MCF 10A (cell line): ENCODE results near the gene MAP7. TPM values are rescaled to one million over a fixed set of nuclear protein-coding genes. Genes with fewer than 3 reads are reported as not detected.

Experiments
- BruUV-seq: library from RNA; stranded (reverse); fragments of 400-500 nt; replicated peaks from 2 replicates; lab custom pipeline; 2021; lab: Mats Ljungman, UMichigan
- CTCF ChIA-PET: fragments of 300-600 bp; sonication (Branson Sonifier 250); formaldehyde crosslinking; extraction: SDS; loops from one replicate; lab custom pipeline; 2021; ENCODE audit warnings: antibody characterized with exemption, inconsistent platforms; lab: Yijun Ruan, JAX
- POLR2A ChIA-PET: fragments of 300-600, 350-650 bp; sonication (Branson Sonifier 250); formaldehyde crosslinking; extraction: SDS; loops from one replicate; lab custom pipeline; 2020; ENCODE audit warnings: antibody characterized with exemption, inconsistent platforms; lab: Yijun Ruan, JAX
- DNase-seq: peaks from one replicate; pipeline ENCODE4 v3.0.0-alpha.2; 2018; ENCODE audit not compliant: unreplicated experiment
- H3K27ac Mint-ChIP-seq: one replicate; pipeline ENCODE4 v1.8.0; 2022; ENCODE audit warnings: mild to moderate bottlenecking, low read depth, mixed read lengths; ENCODE audit not compliant: unreplicated experiment
- H3K27me3 Mint-ChIP-seq: one replicate; pipeline ENCODE4 v1.8.0; 2022; ENCODE audit warnings: mixed read lengths; ENCODE audit not compliant: insufficient read depth, unreplicated experiment
- H3K36me3 Mint-ChIP-seq: one replicate; pipeline ENCODE4 v1.8.0; 2022; ENCODE audit warnings: mild to moderate bottlenecking, moderate library complexity, mixed read lengths; ENCODE audit not compliant: insufficient read depth, unreplicated experiment
- H3K4me1 Mint-ChIP-seq: one replicate; pipeline ENCODE4 v1.8.0; 2022; ENCODE audit warnings: mixed read lengths; ENCODE audit not compliant: insufficient read depth, unreplicated experiment
- H3K4me3 Mint-ChIP-seq: one replicate; pipeline ENCODE4 v1.8.0; 2022; ENCODE audit warnings: mild to moderate bottlenecking, moderate library complexity, mixed read lengths; ENCODE audit not compliant: unreplicated experiment
- H3K9me3 Mint-ChIP-seq: one replicate; pipeline ENCODE4 v1.8.0; 2022; ENCODE audit warnings: mixed read lengths; ENCODE audit not compliant: unreplicated experiment
- CTCF ChIP-seq: fragments of 200-600 bp; IDR thresholded peaks from one replicate; pipeline ENCODE4 v1.8.0; 2022; ENCODE audit warnings: antibody characterized with exemption, mild to moderate bottlenecking; ENCODE audit not compliant: unreplicated experiment
- intact Hi-C: fragments of 100-400 bp; cut with micrococcal nuclease; formaldehyde crosslinking; loops from 2 replicates; pipeline ENCODE4 v1.14.1; 2022
- total RNA-seq: library from RNA; stranded (reverse); gene quantifications from 2 replicates; pipeline ENCODE4 v1.2.3, GENCODE V29; 2022

MAP7 gene
- total RNA-seq, 1 experiment from 2014 or later: 17.2 TPM

GRCh38 chr6:136523196-136523595 is 27.0 kb downstream of the MAP7 start:
- CTCF ChIA-PET: interaction anchor here (1.3 to 1.4 kb wide), 2 partner anchors 12 to 14 kb away, joined by 3 read pairs; no protein-coding TSS in a partner anchor
- H3K4me1 Mint-ChIP-seq: peaks cover 8% of the 10 kb centered on the region
- no peaks in the 10 kb centered on the region for H3K9me3 Mint-ChIP-seq
- no peaks in the 10 kb centered on the region for H3K27me3 Mint-ChIP-seq
- H3K27ac Mint-ChIP-seq: no peak overlapping the region
- no peak for DNase-seq
- intact Hi-C loops: no loop called here
- H3K4me3 Mint-ChIP-seq: no peak overlapping the region
- no TSS peak for BruUV-seq
- no peaks in the 10 kb centered on the region for H3K36me3 Mint-ChIP-seq
- POLR2A ChIA-PET: interaction anchor here (0.9 kb wide), 1 partner anchor 12 kb away, joined by 3 read pairs; no protein-coding TSS in a partner anchor
- TF ChIP-seq CTCF: no peak

- POLR2A ChIA-PET: no interaction called here
- Mint-ChIP-seq H3K27me3 (no peaks in the 10 kb centered on the region), H3K36me3 (no peaks in the 10 kb centered on the region), H3K9me3 (no peaks in the 10 kb centered on the region), H3K27ac (no peak overlapping the region), H3K4me1 (peaks cover 8% of the 10 kb centered on the region), H3K4me3 (no peak overlapping the region)
- TF ChIP-seq CTCF: no peak
- CTCF ChIA-PET: interaction anchor here (1.3 to 1.4 kb wide), 2 partner anchors 11 to 15 kb away, joined by 3 read pairs; no protein-coding TSS in a partner anchor
- DNase-seq: no peak
- intact Hi-C loops: no loop called here
- no TSS peak for BruUV-seq
Measured at GRCh38 chr6:136522636-136523035, 27.6 kb downstream of the MAP7 start.

GRCh38 chr6:136521911-136522310 is 28.3 kb downstream of the MAP7 start:
- Mint-ChIP-seq H3K27ac (no peak overlapping the region), H3K36me3 (no peaks in the 10 kb centered on the region), H3K4me1 (peaks cover 12% of the 10 kb centered on the region), H3K27me3 (no peaks in the 10 kb centered on the region), H3K9me3 (no peaks in the 10 kb centered on the region), H3K4me3 (no peak overlapping the region)
- no TSS peak for BruUV-seq
- POLR2A ChIA-PET: no interaction called here
- intact Hi-C loops: no loop called here
- CTCF ChIA-PET: no interaction called here
- no peak for TF ChIP-seq CTCF
- DNase-seq: no peak

- peaks cover 2% of the 10 kb centered on the region for H3K36me3 Mint-ChIP-seq
- DNase-seq: no peak
- no peak overlapping the region for H3K4me3 Mint-ChIP-seq
- intact Hi-C loops: no loop called here
- ChIA-PET POLR2A (no interaction called here), CTCF (no interaction called here)
- H3K4me1 Mint-ChIP-seq: peaks cover 14% of the 10 kb centered on the region
- no peaks in the 10 kb centered on the region for H3K27me3 Mint-ChIP-seq
- no peak for TF ChIP-seq CTCF
- H3K9me3 Mint-ChIP-seq: no peaks in the 10 kb centered on the region
- BruUV-seq: no TSS peak
- no peak overlapping the region for H3K27ac Mint-ChIP-seq
Measured at GRCh38 chr6:136521427-136521826, 28.8 kb downstream of the MAP7 start.
